Natural killer cell (primary cell): ENCODE results near the gene GRIK1. TPM values are rescaled to one million over a fixed set of nuclear protein-coding genes. Genes with fewer than 3 reads are reported as not detected.

Experiments used
- ATAC-seq, 3 donors: fragments of 150-1000 bp in 2 of 3; fragments of 200-7000 bp in 1 of 3; cut with Tn5 transposase; 1 replicate in 1 of 3; 2 replicates in 2 of 3; pipeline ENCODE4 v1.10.0; 2021; ENCODE audit warnings: mild to moderate bottlenecking in 2 of 3, moderate library complexity in 2 of 3
- DNase-seq, 2 donors: peaks; one replicate each; pipeline versions ENCODE4 v3.0.0 to v3.0.0-alpha.2; 2013 to 2021; ENCODE audit warnings: mixed read lengths in 1 of 2
- H3K27ac ChIP-seq: one replicate; pipeline ENCODE4 v1.5.1; 2013; ENCODE audit warnings: mild to moderate bottlenecking, low read length
- H3K27me3 ChIP-seq: one replicate; pipeline ENCODE4 v1.6.1; 2013; ENCODE audit warnings: low read length; ENCODE audit not compliant: control insufficient read depth, insufficient read depth
- H3K36me3 ChIP-seq: one replicate; pipeline ENCODE4 v1.6.1; 2013; ENCODE audit warnings: low read length; ENCODE audit not compliant: control insufficient read depth, insufficient read depth
- H3K4me1 ChIP-seq: one replicate; pipeline ENCODE4 v1.6.1; 2013; ENCODE audit warnings: low read length; ENCODE audit not compliant: control insufficient read depth, insufficient read depth
- H3K4me3 ChIP-seq: one replicate; pipeline ENCODE4 v1.5.1; 2013; ENCODE audit warnings: low read length
- H3K9me3 ChIP-seq: one replicate; pipeline ENCODE4 v1.6.1; 2013; ENCODE audit warnings: low read length; ENCODE audit not compliant: control insufficient read depth, insufficient read depth
- H3K27ac Mint-ChIP-seq, 2 donors: one replicate each; pipeline ENCODE4 v1.8.0; 2022; ENCODE audit warnings: mild to moderate bottlenecking in 2 of 2, mixed read lengths in 2 of 2, moderate library complexity in 1 of 2
- H3K27me3 Mint-ChIP-seq, 2 donors: one replicate each; pipeline ENCODE4 v1.8.0; 2022; ENCODE audit warnings: low read depth in 2 of 2, mixed read lengths in 2 of 2
- H3K36me3 Mint-ChIP-seq: one replicate; pipeline ENCODE4 v1.8.0; 2022; ENCODE audit warnings: mixed read lengths
- H3K4me1 Mint-ChIP-seq, 2 donors: one replicate each; pipeline ENCODE4 v1.8.0; 2022; ENCODE audit warnings: mixed read lengths in 2 of 2
- H3K4me3 Mint-ChIP-seq: one replicate; pipeline ENCODE4 v1.8.0; 2022; ENCODE audit warnings: mild to moderate bottlenecking, moderate library complexity, mixed read lengths
- H3K9me3 Mint-ChIP-seq, 2 donors: one replicate each; pipeline ENCODE4 v1.8.0; 2022; ENCODE audit warnings: mixed read lengths in 2 of 2
- WGBS: methylation state at CpG from one replicate; pipeline ENCODE4 v1.1.7; 2013; ENCODE audit warnings: missing lambda C conversion rate; ENCODE audit not compliant: insufficient coverage; 5-methylcytosine and 5-hydroxymethylcytosine counted together
- intact Hi-C: fragments of 100-400 bp; cut with micrococcal nuclease; formaldehyde crosslinking; loops from one replicate; pipeline ENCODE4 v1.14.2; 2022
- total RNA-seq, 4 donors: library from RNA; stranded (reverse); fragments of 120-200 nt in 1 of 4; gene quantifications; one replicate each; pipeline versions ENCODE4 v1.2.3 to v1.2.4, GENCODE V29; 2013 to 2022
- TF ChIP-seq, protein P1 (sequence below): fragments of 200-600 bp; IDR thresholded peaks from one replicate; pipeline ENCODE4 v1.8.0; 2022; ENCODE audit warnings: antibody characterized with exemption

The GRIK1 gene
- total RNA-seq, 3 donors from 2014 or later (not counting 1 experiment from before 2014, with no cell fraction given): not detected

DNA sequence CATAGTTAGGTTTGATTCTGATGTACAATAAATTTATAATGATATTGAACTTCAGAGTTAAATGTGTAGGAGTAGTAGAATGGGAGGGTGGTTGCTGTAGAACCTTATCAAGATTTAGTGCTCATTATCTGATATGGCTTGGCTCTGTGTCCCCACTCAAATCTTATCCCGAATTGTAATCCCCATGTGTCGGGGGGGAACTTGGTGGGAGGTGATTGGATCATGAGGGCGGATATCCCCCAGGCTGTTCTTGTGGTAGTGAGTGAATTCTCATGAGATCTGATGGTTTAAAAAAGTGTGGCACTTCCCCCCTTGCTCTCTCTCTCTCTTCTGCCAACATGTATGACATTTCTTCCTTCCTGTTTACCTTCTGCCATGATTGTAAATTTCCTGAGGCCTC is 265.5 kb downstream of the GRIK1 start:
- Histone ChIP-seq H3K27me3 (no peaks in the 10 kb centered on the region), H3K9me3 (no peaks in the 10 kb centered on the region), H3K4me3 (no peak overlapping the region), H3K4me1 (no peaks in the 10 kb centered on the region), H3K27ac (no peak overlapping the region), H3K36me3 (no peaks in the 10 kb centered on the region)
- TF ChIP-seq, protein P1, sequence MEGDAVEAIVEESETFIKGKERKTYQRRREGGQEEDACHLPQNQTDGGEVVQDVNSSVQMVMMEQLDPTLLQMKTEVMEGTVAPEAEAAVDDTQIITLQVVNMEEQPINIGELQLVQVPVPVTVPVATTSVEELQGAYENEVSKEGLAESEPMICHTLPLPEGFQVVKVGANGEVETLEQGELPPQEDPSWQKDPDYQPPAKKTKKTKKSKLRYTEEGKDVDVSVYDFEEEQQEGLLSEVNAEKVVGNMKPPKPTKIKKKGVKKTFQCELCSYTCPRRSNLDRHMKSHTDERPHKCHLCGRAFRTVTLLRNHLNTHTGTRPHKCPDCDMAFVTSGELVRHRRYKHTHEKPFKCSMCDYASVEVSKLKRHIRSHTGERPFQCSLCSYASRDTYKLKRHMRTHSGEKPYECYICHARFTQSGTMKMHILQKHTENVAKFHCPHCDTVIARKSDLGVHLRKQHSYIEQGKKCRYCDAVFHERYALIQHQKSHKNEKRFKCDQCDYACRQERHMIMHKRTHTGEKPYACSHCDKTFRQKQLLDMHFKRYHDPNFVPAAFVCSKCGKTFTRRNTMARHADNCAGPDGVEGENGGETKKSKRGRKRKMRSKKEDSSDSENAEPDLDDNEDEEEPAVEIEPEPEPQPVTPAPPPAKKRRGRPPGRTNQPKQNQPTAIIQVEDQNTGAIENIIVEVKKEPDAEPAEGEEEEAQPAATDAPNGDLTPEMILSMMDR: no peak
- 100% methylated on average over 2 of the region's 3 CpGs for WGBS
- Mint-ChIP-seq H3K27me3 (no peaks in the 10 kb centered on the region), H3K36me3 (no peaks in the 10 kb centered on the region), H3K4me1 (no peaks in the 10 kb centered on the region), H3K4me3 (no peak overlapping the region), H3K27ac (no peak overlapping the region), H3K9me3 (peaks cover 2 to 3% of the 10 kb centered on the region in 2 donors)
- intact Hi-C loops: no loop called here
- ATAC-seq: no peak
- no peak for DNase-seq

DNA sequence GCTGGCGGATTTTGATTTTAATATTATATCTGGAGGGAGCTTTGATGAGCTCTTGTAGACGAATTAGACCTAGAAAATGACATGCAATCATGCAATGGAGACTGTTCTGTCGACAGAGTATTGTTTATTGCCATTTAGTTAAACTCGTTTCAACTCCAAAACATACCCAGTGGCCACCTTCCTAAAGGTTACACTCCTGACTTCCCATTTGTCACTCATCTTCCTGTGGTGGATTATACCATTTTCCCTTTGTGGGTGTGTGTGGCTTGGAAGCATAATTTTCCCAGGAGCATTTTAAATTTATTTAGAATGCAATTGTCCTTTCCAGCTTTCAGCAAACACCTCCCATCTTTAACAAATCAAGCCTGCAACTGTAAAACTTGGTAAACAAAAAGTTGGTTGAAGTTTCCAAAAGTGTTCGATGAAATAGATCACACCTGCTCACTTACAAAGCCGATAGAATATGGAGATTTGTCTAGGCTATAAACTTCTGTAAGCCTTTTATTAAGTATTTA is 266.6 kb downstream of the GRIK1 start:
- H3K4me3 Mint-ChIP-seq: no peak overlapping the region
- no peak overlapping the region for H3K27ac Mint-ChIP-seq
- H3K27me3 Mint-ChIP-seq: peaks cover 0 to under 1% of the 10 kb centered on the region in 2 donors

DNA sequence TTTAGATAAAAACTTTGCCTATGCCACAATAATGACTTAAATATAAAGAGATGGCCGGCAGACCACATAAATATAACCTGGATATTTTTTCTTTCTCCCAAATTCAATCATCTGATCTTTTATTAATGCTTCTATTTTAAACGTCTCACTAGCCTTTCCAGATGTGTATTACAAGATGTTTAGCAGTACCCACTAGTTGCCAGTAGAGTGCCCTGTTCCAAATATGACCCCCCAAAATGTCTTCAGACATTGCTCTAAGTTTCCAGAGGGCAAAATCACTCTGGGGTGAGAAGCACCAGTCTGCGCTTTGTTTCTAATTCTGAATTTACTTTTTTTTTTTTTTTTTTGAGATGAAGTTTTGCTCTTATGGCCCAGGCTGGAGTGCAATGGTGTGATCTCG is 268.1 kb downstream of the GRIK1 start:
- H3K27me3 Mint-ChIP-seq: peaks cover 0 to 4% of the 10 kb centered on the region in 2 donors
- peaks cover 0 to 8% of the 10 kb centered on the region in 2 donors for H3K9me3 Mint-ChIP-seq
- H3K4me3 Mint-ChIP-seq: no peak overlapping the region
- Histone ChIP-seq H3K4me3 (no peak overlapping the region), H3K36me3 (no peaks in the 10 kb centered on the region), H3K4me1 (no peaks in the 10 kb centered on the region), H3K9me3 (no peaks in the 10 kb centered on the region), H3K27ac (no peak overlapping the region), H3K27me3 (no peaks in the 10 kb centered on the region)
- H3K4me1 Mint-ChIP-seq: no peaks in the 10 kb centered on the region
- DNase-seq (no peak), ATAC-seq (no peak)
- H3K36me3 Mint-ChIP-seq: no peaks in the 10 kb centered on the region
- H3K27ac Mint-ChIP-seq: no peak overlapping the region
- intact Hi-C loops: no loop called here
- TF ChIP-seq, protein P1: no peak
- 89% methylated on average over 3 of the region's 4 CpGs for WGBS

More for the DNA sequence above, 266.6 kb downstream of the GRIK1 start:
- Histone ChIP-seq H3K27me3 (no peaks in the 10 kb centered on the region), H3K27ac (no peak overlapping the region), H3K36me3 (no peaks in the 10 kb centered on the region), H3K4me1 (no peaks in the 10 kb centered on the region), H3K9me3 (no peaks in the 10 kb centered on the region), H3K4me3 (no peak overlapping the region)
- intact Hi-C loops: no loop called here
- 76% methylated on average over 4 of the region's 6 CpGs for WGBS
- TF ChIP-seq, protein P1: no peak
- H3K36me3 Mint-ChIP-seq: no peaks in the 10 kb centered on the region
- H3K4me1 Mint-ChIP-seq: no peaks in the 10 kb centered on the region
- H3K9me3 Mint-ChIP-seq: peaks cover 0 to 4% of the 10 kb centered on the region in 2 donors
- no peak for DNase-seq
- no peak for ATAC-seq

DNA sequence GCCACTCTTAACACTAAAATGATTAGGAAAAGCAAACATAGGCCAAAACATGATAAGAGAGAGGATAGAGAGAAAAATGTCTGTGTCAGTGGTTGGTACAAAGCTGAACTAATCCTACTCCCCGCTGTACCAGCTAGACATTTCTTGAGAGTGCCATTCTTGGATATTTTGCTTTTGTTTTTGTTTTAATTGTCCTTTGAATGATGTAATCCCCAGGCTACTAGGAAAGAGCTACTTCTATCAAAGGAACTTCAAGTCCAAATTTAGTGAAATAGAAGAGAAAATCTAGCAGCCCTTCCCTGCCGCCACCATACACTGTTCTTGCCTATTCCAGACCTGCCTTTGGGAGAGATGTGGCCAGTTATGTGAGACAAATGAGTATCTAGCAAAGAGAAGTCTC is 269.6 kb downstream of the GRIK1 start:
- Mint-ChIP-seq H3K27me3 (peaks cover 0 to 4% of the 10 kb centered on the region in 2 donors), H3K36me3 (no peaks in the 10 kb centered on the region), H3K27ac (no peak overlapping the region), H3K9me3 (peaks cover 0 to 8% of the 10 kb centered on the region in 2 donors), H3K4me3 (no peak overlapping the region), H3K4me1 (no peaks in the 10 kb centered on the region)
- no peak overlapping the region for H3K27ac ChIP-seq
- H3K36me3 ChIP-seq: no peaks in the 10 kb centered on the region
- WGBS: 100% methylated on average over 1 of the region's 2 CpGs
- DNase-seq (no peak), ATAC-seq (no peak)
- H3K4me1 ChIP-seq: no peaks in the 10 kb centered on the region
- intact Hi-C loops: no loop called here
- no peaks in the 10 kb centered on the region for H3K9me3 ChIP-seq
- TF ChIP-seq, protein P1: no peak
- no peak overlapping the region for H3K4me3 ChIP-seq
- no peaks in the 10 kb centered on the region for H3K27me3 ChIP-seq
